Uterus (tissue), 4 donors: Measurements from ENCODE around the gene CD248. TPM values are rescaled to one million over a fixed set of nuclear protein-coding genes. Genes with fewer than 3 reads are reported as not detected.

Source experiments
- DNase-seq, 2 donors: peaks; one replicate each; pipeline ENCODE4 v3.0.0-alpha.2; 2019 to 2020
- H3K27ac ChIP-seq, 2 donors: fragments of 200-600 bp; sonication (generic); 1 replicate in 1 of 2; 2 replicates in 1 of 2; pipeline ENCODE4 v1.5.1; 2016 to 2018
- H3K27me3 ChIP-seq, 2 donors: fragments of 200-600 bp; sonication (generic); one replicate each; pipeline ENCODE4 v1.5.1; 2018 to 2019; ENCODE audit warnings: control low read depth in 1 of 2
- H3K36me3 ChIP-seq, 2 donors: fragments of 200-600 bp; sonication (generic); one replicate each; pipeline ENCODE4 v1.5.1; 2019; ENCODE audit warnings: control low read depth in 1 of 2
- H3K4me1 ChIP-seq, 2 donors: fragments of 200-600 bp; sonication (generic); one replicate each; pipeline ENCODE4 v1.5.1; 2018 to 2019; ENCODE audit warnings: control low read depth in 1 of 2
- H3K4me3 ChIP-seq, 2 donors: fragments of 200-600 bp; sonication (generic); 1 replicate in 1 of 2; 2 replicates in 1 of 2; pipeline ENCODE4 v1.5.1; 2018 to 2019; ENCODE audit warnings: mild to moderate bottlenecking in 1 of 2
- H3K9me3 ChIP-seq, 2 donors: fragments of 200-600 bp; sonication (generic); one replicate each; pipeline ENCODE4 v1.5.1; 2019; ENCODE audit warnings: control low read depth in 1 of 2
- POLR2A ChIP-seq, 2 donors: fragments of 450-650 bp; IDR thresholded peaks; one replicate each; pipeline ENCODE4 v1.6.1; 2016; ENCODE audit warnings: antibody characterized with exemption in 2 of 2, mild to moderate bottlenecking in 1 of 2, moderate library complexity in 1 of 2
- intact Hi-C: fragments of 100-400 bp; cut with DNase I; formaldehyde crosslinking; loops from one replicate; pipeline ENCODE4 v1.15.1; 2023; ENCODE audit warnings: low total_unique reads
- total RNA-seq, 4 donors: library from RNA; depleted of rRNA in 3 of 4; stranded (reverse); fragments of >200 nt in 3 of 4; gene quantifications; one replicate each; pipeline versions ENCODE4 v1.1.0 to v1.2.4, GENCODE V29; 2014 to 2023
- TF ChIP-seq, protein P1 (sequence below), 4 experiments: fragments of 200-600 bp in 2 of 4; fragments of 450-650 bp in 2 of 4; sonication (generic) in 2 of 4; IDR thresholded peaks; one replicate each; pipeline ENCODE4 v1.5.1; 2016 to 2019; ENCODE audit warnings: antibody characterized with exemption in 4 of 4, mild to moderate bottlenecking in 2 of 4, moderate library complexity in 1 of 4
- donor health status: DM: yes; HTN: yes; CAD: no.

CD248 gene
- total RNA-seq, 4 donors from 2014 or later: 14.1 to 91.2 (median 46.2) TPM

DNA sequence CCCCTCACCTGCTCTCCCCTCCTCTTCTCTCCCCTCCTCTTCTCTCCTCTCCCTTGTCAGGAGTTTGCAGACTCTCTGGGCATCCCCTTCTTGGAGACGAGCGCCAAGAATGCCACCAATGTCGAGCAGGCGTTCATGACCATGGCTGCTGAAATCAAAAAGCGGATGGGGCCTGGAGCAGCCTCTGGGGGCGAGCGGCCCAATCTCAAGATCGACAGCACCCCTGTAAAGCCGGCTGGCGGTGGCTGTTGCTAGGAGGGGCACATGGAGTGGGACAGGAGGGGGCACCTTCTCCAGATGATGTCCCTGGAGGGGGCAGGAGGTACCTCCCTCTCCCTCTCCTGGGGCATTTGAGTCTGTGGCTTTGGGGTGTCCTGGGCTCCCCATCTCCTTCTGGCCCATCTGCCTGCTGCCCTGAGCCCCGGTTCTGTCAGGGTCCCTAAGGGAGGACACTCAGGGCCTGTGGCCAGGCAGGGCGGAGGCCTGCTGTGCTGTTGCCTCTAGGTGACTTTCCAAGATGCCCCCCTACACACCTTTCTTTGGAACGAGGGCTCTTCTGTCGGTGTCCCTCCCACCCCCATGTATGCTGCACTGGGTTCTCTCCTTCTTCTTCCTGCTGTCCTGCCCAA, 40.7 kb downstream of the CD248 start:
- Histone ChIP-seq H3K27me3 (no peaks in the 10 kb centered on the region), H3K9me3 (no peaks in the 10 kb centered on the region), H3K27ac (no peak overlapping the region), H3K4me3 (no peak overlapping the region), H3K4me1 (peaks cover 0 to 10% of the 10 kb centered on the region in 2 donors), H3K36me3 (no peaks in the 10 kb centered on the region)
- intact Hi-C loops: no loop called here
- TF ChIP-seq, protein P1, sequence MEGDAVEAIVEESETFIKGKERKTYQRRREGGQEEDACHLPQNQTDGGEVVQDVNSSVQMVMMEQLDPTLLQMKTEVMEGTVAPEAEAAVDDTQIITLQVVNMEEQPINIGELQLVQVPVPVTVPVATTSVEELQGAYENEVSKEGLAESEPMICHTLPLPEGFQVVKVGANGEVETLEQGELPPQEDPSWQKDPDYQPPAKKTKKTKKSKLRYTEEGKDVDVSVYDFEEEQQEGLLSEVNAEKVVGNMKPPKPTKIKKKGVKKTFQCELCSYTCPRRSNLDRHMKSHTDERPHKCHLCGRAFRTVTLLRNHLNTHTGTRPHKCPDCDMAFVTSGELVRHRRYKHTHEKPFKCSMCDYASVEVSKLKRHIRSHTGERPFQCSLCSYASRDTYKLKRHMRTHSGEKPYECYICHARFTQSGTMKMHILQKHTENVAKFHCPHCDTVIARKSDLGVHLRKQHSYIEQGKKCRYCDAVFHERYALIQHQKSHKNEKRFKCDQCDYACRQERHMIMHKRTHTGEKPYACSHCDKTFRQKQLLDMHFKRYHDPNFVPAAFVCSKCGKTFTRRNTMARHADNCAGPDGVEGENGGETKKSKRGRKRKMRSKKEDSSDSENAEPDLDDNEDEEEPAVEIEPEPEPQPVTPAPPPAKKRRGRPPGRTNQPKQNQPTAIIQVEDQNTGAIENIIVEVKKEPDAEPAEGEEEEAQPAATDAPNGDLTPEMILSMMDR (IDR thresholded peaks at IDR 0.05): no peak
- TF ChIP-seq POLR2A (IDR thresholded peaks at IDR 0.05): no peak
- DNase-seq: no peak

DNA sequence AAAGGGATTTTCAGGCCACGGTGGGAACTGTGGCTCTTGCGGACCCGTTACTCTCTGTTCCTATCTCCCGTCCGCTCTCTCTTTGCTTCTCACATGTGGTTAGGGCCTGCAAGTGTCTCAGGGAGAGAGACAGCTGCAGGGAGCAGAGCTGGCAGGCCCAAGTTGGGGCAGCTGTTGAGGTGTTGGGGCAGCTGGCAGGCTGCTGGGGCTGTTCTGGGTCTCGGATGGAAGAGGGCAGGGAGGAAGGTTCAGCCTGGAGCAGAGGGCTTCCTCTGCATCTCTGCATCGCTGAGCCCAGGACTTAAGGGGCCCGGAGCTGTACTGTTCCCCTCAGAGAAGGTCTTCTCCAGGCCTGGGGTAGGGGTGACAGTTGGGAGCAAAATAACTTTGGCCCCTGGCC, 41.4 kb downstream of the CD248 start:
- H3K4me3 ChIP-seq: no peak overlapping the region
- DNase-seq: no peak
- intact Hi-C loops: no loop called here
- TF ChIP-seq, protein P1 (IDR thresholded peaks at IDR 0.05): no peak
- no peak for TF ChIP-seq POLR2A (IDR thresholded peaks at IDR 0.05)
- peaks cover 4 to 10% of the 10 kb centered on the region in 2 donors for H3K4me1 ChIP-seq
- H3K9me3 ChIP-seq: no peaks in the 10 kb centered on the region
- H3K36me3 ChIP-seq: no peaks in the 10 kb centered on the region
- H3K27ac ChIP-seq: no peak overlapping the region
- H3K27me3 ChIP-seq: no peaks in the 10 kb centered on the region

DNA sequence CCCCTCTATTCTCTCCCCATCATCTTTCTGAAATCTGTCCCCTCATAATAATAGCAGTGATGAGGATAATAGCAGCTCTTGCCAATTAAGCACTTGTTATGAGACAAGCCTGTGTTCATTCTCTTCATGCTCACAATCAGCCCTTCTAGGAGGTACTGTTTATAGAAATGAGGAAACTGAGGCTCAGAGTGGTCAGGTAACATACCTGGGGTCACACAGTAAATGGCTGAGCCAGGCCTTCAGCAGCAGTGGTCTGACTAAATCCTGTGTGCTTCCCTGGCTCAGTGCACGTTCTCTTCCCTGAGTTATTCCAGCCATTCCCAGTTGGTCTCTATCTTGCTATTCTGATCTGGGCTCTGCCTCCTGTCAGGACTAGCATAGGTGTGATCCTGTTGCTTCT, 42.6 kb downstream of the CD248 start:
- peaks cover 6 to 16% of the 10 kb centered on the region in 2 donors for H3K4me1 ChIP-seq
- no peaks in the 10 kb centered on the region for H3K9me3 ChIP-seq
- no peak for DNase-seq
- TF ChIP-seq, protein P1 (IDR thresholded peaks at IDR 0.05): no peak
- no peak for TF ChIP-seq POLR2A (IDR thresholded peaks at IDR 0.05)
- no peak overlapping the region for H3K4me3 ChIP-seq
- no peaks in the 10 kb centered on the region for H3K27me3 ChIP-seq
- no peaks in the 10 kb centered on the region for H3K36me3 ChIP-seq
- intact Hi-C loops: no loop called here
- no peak overlapping the region for H3K27ac ChIP-seq

DNA sequence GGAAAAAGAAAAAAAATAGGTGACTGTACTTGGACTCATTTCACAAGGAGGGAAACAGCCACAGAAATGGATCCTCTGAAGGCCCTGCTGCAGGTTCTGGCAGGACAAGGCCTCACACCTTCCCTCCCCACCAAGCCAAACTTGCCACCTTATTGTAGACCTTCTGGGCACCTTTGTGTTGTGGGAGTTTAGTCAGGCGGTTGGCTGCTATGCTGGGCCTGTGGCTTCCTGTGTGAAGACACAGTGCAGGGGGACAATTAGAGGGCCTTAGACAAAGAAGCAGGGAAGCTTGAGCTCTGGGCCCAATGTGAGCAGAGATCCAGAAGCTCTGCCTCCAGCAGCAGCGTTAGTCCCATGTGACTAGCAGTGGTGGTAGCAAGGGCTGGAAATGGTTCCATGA, 44.2 kb downstream of the CD248 start:
- no peak for TF ChIP-seq POLR2A (IDR thresholded peaks at IDR 0.05)
- TF ChIP-seq, protein P1 (IDR thresholded peaks at IDR 0.05): no peak
- no peak overlapping the region for H3K27ac ChIP-seq
- intact Hi-C loops: no loop called here
- no peak for DNase-seq
- H3K4me1 ChIP-seq: peaks cover 6% of the 10 kb centered on the region in 2 donors
- no peaks in the 10 kb centered on the region for H3K27me3 ChIP-seq
- H3K36me3 ChIP-seq: no peaks in the 10 kb centered on the region
- H3K9me3 ChIP-seq: no peaks in the 10 kb centered on the region
- H3K4me3 ChIP-seq: no peak overlapping the region

DNA sequence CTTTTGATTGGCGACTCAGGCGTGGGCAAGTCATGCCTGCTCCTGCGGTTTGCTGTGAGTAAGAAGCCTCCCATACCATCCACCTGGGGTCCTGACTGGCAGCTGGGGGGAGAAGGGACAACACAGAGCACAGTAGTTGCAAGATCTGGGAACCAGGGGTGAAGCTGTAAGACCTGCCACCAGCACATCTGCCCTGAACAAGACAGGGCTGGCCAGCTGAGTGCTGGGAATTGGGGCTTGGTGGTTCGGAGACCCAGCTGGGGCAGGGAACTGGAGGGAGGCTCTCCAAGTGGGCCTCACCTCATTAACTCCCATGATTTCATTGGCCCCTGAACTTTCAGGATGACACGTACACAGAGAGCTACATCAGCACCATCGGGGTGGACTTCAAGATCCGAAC, 45.0 kb downstream of the CD248 start:
- Histone ChIP-seq H3K4me1 (peaks cover 6 to 7% of the 10 kb centered on the region in 2 donors), H3K27ac (no peak overlapping the region), H3K9me3 (no peaks in the 10 kb centered on the region), H3K4me3 (no peak overlapping the region), H3K36me3 (no peaks in the 10 kb centered on the region), H3K27me3 (no peaks in the 10 kb centered on the region)
- intact Hi-C loops: no loop called here
- DNase-seq: no peak
- TF ChIP-seq POLR2A (IDR thresholded peaks at IDR 0.05): no peak
- TF ChIP-seq, protein P1 (IDR thresholded peaks at IDR 0.05): no peak
